Measurements from ENCODE around the gene CRX.

DNA sequence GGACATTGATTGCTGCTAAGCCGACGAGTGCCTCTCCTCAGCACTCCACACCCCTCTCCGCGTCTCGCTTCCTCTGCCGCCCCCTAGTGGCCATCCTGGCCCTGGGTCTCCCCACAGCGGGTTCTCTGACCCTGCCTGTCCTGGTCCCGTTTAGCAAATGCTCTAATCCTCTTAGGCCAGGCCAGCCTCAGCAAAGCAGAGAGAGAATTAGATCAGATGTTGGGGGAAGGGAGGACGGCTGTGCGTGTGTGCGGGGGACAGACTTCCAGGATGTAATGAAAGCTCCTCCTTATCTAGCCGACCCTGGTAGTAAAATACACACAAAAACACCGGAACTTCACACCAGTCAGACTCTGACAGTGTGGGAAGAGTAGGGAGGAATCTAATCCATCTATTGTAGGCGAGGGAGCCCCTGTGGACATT, 41.8 kb downstream of the CRX start:
- TF ChIP-seq, protein P1, sequence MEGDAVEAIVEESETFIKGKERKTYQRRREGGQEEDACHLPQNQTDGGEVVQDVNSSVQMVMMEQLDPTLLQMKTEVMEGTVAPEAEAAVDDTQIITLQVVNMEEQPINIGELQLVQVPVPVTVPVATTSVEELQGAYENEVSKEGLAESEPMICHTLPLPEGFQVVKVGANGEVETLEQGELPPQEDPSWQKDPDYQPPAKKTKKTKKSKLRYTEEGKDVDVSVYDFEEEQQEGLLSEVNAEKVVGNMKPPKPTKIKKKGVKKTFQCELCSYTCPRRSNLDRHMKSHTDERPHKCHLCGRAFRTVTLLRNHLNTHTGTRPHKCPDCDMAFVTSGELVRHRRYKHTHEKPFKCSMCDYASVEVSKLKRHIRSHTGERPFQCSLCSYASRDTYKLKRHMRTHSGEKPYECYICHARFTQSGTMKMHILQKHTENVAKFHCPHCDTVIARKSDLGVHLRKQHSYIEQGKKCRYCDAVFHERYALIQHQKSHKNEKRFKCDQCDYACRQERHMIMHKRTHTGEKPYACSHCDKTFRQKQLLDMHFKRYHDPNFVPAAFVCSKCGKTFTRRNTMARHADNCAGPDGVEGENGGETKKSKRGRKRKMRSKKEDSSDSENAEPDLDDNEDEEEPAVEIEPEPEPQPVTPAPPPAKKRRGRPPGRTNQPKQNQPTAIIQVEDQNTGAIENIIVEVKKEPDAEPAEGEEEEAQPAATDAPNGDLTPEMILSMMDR (conservative IDR thresholded peaks at IDR 0.05 in 1 of 2, IDR thresholded peaks at IDR 0.05 in 1 of 2; ENCODE audit: extremely low read depth in 1 of 2, insufficient read depth in 1 of 2, low read depth in 1 of 2, low read length in 2 of 2): peak; percentile 87 to 95
- TF ChIP-seq EZH2 (IDR thresholded peaks at IDR 0.05; ENCODE audit: borderline replicate concordance, low read length): no peak
